IPS-15b (cell line): ENCODE data around the gene TBXAS1.

Experiments
- H3K27me3 ChIP-seq: one replicate; pipeline ENCODE4 v1.6.1; 2013; ENCODE audit warnings: low read length; ENCODE audit not compliant: control insufficient read depth, insufficient read depth
- H3K36me3 ChIP-seq: one replicate; pipeline ENCODE4 v1.6.1; 2013; ENCODE audit warnings: low read length; ENCODE audit not compliant: control insufficient read depth, insufficient read depth
- H3K4me1 ChIP-seq: one replicate; pipeline ENCODE4 v1.6.1; 2013; ENCODE audit warnings: mild to moderate bottlenecking, low read length; ENCODE audit not compliant: control insufficient read depth, insufficient read depth
- H3K4me3 ChIP-seq: one replicate; pipeline ENCODE4 v1.5.1; 2013; ENCODE audit warnings: low read depth, low read length
- H3K9ac ChIP-seq: one replicate; pipeline ENCODE4 v1.6.1; 2013; ENCODE audit warnings: low read depth, mild to moderate bottlenecking, low read length
- H3K9me3 ChIP-seq: one replicate; pipeline ENCODE4 v1.6.1; 2013; ENCODE audit warnings: mild to moderate bottlenecking, low read length; ENCODE audit not compliant: control insufficient read depth, insufficient read depth

The TBXAS1 gene

GRCh38 chr7:140058517-140058916 is 229.5 kb downstream of the TBXAS1 start:
- Histone ChIP-seq H3K9me3 (no peaks in the 10 kb centered on the region), H3K27me3 (peaks cover 16% of the 10 kb centered on the region), H3K4me1 (no peaks in the 10 kb centered on the region), H3K4me3 (no peak overlapping the region), H3K36me3 (no peaks in the 10 kb centered on the region), H3K9ac (no peak overlapping the region)

DNA sequence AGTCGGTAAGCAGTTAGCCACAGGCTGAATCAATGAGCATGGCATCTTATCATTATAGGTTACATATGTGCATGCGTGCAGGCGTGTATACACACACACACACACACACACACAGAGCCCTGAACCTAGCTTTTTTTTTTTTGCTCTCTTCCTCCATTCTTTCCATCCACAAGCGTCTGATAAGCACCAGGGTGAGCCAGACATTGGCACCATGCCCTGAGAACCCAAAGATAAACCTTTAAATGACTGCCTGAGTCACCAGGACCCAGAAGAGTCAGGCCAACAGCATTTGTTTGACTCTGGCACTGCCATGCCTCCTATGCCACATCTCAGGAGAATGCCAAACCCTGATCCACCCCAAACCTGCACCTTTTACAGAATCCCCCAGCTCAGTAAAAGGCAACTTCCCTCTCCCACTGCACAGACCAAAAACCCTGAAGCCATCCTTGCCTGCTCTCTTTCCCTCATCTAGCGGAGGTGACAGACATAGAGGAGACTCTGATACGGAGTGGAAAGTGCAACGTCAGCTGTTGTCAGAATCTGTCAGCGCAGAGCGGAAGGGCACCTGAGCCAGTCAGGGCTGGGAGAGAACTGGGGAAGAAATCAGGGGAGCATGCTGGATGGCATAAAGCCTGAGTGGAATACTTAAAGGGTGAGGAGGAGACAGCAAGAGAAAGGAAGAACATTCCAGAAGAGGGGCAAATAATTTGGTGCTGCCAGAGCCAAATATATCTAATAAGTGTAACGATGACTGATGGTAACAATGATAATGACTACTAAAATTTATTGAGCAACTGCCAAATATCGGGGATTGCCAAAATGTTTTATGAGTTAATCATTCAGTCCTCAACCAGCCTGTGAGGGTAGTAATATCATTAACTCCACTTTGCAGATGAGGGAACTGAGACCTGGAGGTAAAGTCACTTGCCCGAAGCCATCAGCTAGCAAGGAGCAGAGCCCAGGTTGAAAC is 230.5 kb downstream of the TBXAS1 start:
- Histone ChIP-seq H3K36me3 (no peaks in the 10 kb centered on the region), H3K4me3 (no peak overlapping the region), H3K4me1 (no peaks in the 10 kb centered on the region), H3K9ac (no peak overlapping the region), H3K9me3 (no peaks in the 10 kb centered on the region), H3K27me3 (peaks cover 22% of the 10 kb centered on the region)

DNA sequence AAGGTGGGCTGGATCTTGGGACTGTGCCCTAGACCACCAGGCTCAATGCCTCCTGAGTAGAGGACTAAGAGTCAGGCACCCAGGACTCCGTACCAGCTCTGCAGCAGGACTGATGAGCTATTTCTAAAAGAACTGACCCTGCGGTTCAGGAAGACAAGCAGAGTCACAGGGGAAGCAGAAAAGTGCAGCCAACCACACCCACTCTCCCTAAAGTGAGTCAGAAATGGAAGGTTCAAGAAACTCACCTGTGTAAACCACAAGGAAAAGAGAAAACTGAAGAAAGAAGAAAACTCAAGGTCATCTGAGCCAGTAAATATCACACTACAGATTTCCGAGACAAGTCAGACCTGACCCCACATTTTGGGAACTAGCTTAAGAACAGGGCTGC is 231.2 kb downstream of the TBXAS1 start:
- peaks cover 22% of the 10 kb centered on the region for H3K27me3 ChIP-seq
- H3K36me3 ChIP-seq, result no peaks in the 10 kb centered on the region
- H3K9ac ChIP-seq, result no peak overlapping the region
- no peaks in the 10 kb centered on the region for H3K4me1 ChIP-seq
- no peak overlapping the region for H3K4me3 ChIP-seq
- H3K9me3 ChIP-seq, result no peaks in the 10 kb centered on the region

- H3K36me3 ChIP-seq, result no peaks in the 10 kb centered on the region
- no peak overlapping the region for H3K9ac ChIP-seq
- H3K27me3 ChIP-seq, result peaks cover 22% of the 10 kb centered on the region
- H3K9me3 ChIP-seq, result no peaks in the 10 kb centered on the region
- no peak overlapping the region for H3K4me3 ChIP-seq
- no peaks in the 10 kb centered on the region for H3K4me1 ChIP-seq
These were observed 231.9 kb downstream of the TBXAS1 start for GRCh38 chr7:140060788-140061606.

- Histone ChIP-seq H3K27me3 (peaks cover 22% of the 10 kb centered on the region), H3K4me3 (peak overlapping the region; percentile 68), H3K4me1 (no peaks in the 10 kb centered on the region), H3K9me3 (no peaks in the 10 kb centered on the region), H3K9ac (no peak overlapping the region), H3K36me3 (no peaks in the 10 kb centered on the region)
These were observed 232.5 kb downstream of the TBXAS1 start for GRCh38 chr7:140061607-140061930.

DNA sequence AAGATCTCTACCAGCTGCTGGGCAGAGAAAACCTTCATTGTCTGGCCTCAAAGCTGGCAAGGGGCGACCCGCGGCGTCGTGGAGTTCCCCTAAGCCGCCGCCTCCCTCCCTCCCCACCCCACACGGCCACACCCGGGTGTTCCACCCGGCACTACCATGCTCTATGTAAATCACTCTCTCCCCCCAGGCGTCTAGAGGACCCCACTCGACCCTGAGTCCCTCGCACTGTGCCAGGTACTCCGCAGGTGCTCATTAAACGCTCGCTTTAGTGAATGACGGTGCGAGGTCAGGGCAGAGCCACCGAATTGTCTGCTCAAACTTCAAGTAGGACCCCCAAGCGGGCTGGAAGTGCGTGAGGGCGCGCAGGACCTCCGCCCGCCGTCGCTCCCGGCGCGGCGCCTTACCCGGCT is 233.1 kb downstream of the TBXAS1 start:
- Histone ChIP-seq H3K27me3 (peaks cover 22% of the 10 kb centered on the region), H3K9ac (peak overlapping the region; percentile 47), H3K36me3 (no peaks in the 10 kb centered on the region), H3K4me3 (peak overlapping the region; percentile 68), H3K9me3 (no peaks in the 10 kb centered on the region), H3K4me1 (no peaks in the 10 kb centered on the region)

- Histone ChIP-seq H3K9me3 (no peaks in the 10 kb centered on the region), H3K9ac (peak within 1 kb of the TSS; percentile 47), H3K27me3 (peaks cover 22% of the 10 kb centered on the region), H3K4me3 (peak within 1 kb of the TSS; percentile 68), H3K4me1 (no peaks in the 10 kb centered on the region), H3K36me3 (no peaks in the 10 kb centered on the region)
These were observed 233.7 kb downstream of the TBXAS1 start, which contains the start of gene PARP12 for GRCh38 chr7:140062528-140063299. TSS of gene PARP12 (minus strand) at chr7:140062951. CDS start at chr7:140062847, 104 bp downstream.

- no peak overlapping the region for H3K9ac ChIP-seq
- no peaks in the 10 kb centered on the region for H3K4me1 ChIP-seq
- no peak overlapping the region for H3K4me3 ChIP-seq
- peaks cover 11% of the 10 kb centered on the region for H3K27me3 ChIP-seq
- no peaks in the 10 kb centered on the region for H3K36me3 ChIP-seq
- H3K9me3 ChIP-seq, result no peaks in the 10 kb centered on the region
These were observed 238.0 kb downstream of the TBXAS1 start for GRCh38 chr7:140067052-140067451.

- Histone ChIP-seq H3K27me3 (peaks cover 9% of the 10 kb centered on the region), H3K9ac (no peak overlapping the region), H3K4me1 (no peaks in the 10 kb centered on the region), H3K36me3 (no peaks in the 10 kb centered on the region), H3K4me3 (no peak overlapping the region), H3K9me3 (no peaks in the 10 kb centered on the region)
These were observed 239.0 kb downstream of the TBXAS1 start for GRCh38 chr7:140068033-140068432.

DNA sequence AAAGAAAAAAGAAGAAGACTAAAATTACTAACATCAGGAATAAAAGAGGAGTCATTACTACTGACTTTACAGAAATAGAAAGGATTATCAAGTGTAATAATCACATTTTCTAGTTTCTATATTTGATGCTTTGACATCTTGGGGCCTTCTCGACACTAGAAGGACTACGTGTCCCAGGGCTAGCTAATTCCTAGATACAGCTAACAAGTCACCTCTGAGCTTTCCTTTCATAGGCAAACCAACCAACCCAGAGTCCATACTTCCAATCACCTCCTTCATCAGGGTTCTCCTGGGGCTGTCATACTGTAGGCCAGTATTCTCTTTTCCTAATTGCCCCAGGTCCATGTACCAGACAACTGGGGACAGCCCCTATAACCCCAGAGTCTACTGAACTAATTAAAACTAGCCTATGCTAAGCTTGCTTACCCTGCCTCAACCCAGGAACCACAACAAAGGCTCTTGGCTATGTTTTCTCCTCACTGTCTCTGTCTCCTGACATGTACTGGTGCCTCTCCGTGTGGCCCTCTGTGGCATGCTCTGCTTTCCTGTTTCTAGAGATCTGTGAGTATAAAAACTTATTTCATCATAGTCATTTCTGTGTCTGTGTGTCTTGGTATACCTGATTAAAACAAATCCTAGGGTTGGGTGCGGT is 240.4 kb downstream of the TBXAS1 start:
- H3K4me3 ChIP-seq, result no peak overlapping the region
- H3K36me3 ChIP-seq, result no peaks in the 10 kb centered on the region
- H3K27me3 ChIP-seq, result no peaks in the 10 kb centered on the region
- H3K4me1 ChIP-seq, result no peaks in the 10 kb centered on the region
- no peaks in the 10 kb centered on the region for H3K9me3 ChIP-seq
- no peak overlapping the region for H3K9ac ChIP-seq
